Rectal smooth muscle tissue (tissue), 1 donor: ENCODE measurements around the gene ELP4.

ENCODE experiments used
- H3K27ac ChIP-seq: one replicate; pipeline ENCODE4 v1.7.0; 2013; ENCODE audit warnings: low read depth, low read length, inconsistent platforms
- H3K27me3 ChIP-seq: one replicate; pipeline ENCODE4 v1.7.0; 2013; ENCODE audit warnings: low read length; ENCODE audit not compliant: control insufficient read depth, insufficient read depth
- H3K36me3 ChIP-seq: one replicate; pipeline ENCODE4 v1.7.0; 2013; ENCODE audit warnings: low read length; ENCODE audit not compliant: control insufficient read depth, insufficient read depth
- H3K4me1 ChIP-seq: one replicate; pipeline ENCODE4 v1.7.0; 2013; ENCODE audit warnings: low read length; ENCODE audit not compliant: control insufficient read depth, insufficient read depth
- H3K4me3 ChIP-seq: one replicate; pipeline ENCODE4 v1.7.0; 2013; ENCODE audit warnings: low read length
- H3K9ac ChIP-seq: one replicate; pipeline ENCODE4 v1.7.0; 2013; ENCODE audit warnings: low read length

Gene ELP4

GRCh38 chr11:31620434-31620833, 110.9 kb downstream of the ELP4 start:
- no peaks in the 10 kb centered on the region for H3K36me3 ChIP-seq
- no peak overlapping the region for H3K27ac ChIP-seq
- H3K4me3 ChIP-seq, result no peak overlapping the region
- no peaks in the 10 kb centered on the region for H3K27me3 ChIP-seq
- H3K9ac ChIP-seq, result no peak overlapping the region
- H3K4me1 ChIP-seq, result no peaks in the 10 kb centered on the region

GRCh38 chr11:31625868-31626267, 116.3 kb downstream of the ELP4 start:
- no peak overlapping the region for H3K9ac ChIP-seq
- no peaks in the 10 kb centered on the region for H3K27me3 ChIP-seq
- no peak overlapping the region for H3K27ac ChIP-seq
- H3K4me1 ChIP-seq, result no peaks in the 10 kb centered on the region
- no peaks in the 10 kb centered on the region for H3K36me3 ChIP-seq
- no peak overlapping the region for H3K4me3 ChIP-seq

GRCh38 chr11:31628111-31628510, 118.5 kb downstream of the ELP4 start:
- no peaks in the 10 kb centered on the region for H3K27me3 ChIP-seq
- H3K9ac ChIP-seq, result no peak overlapping the region
- H3K4me3 ChIP-seq, result no peak overlapping the region
- H3K4me1 ChIP-seq, result no peaks in the 10 kb centered on the region
- H3K36me3 ChIP-seq, result no peaks in the 10 kb centered on the region
- H3K27ac ChIP-seq, result no peak overlapping the region

GRCh38 chr11:31636983-31637382, 127.4 kb downstream of the ELP4 start:
- no peak overlapping the region for H3K4me3 ChIP-seq
- no peak overlapping the region for H3K9ac ChIP-seq
- no peaks in the 10 kb centered on the region for H3K27me3 ChIP-seq
- H3K36me3 ChIP-seq, result no peaks in the 10 kb centered on the region
- H3K4me1 ChIP-seq, result no peaks in the 10 kb centered on the region
- no peak overlapping the region for H3K27ac ChIP-seq

- Histone ChIP-seq H3K27ac (no peak overlapping the region), H3K4me3 (no peak overlapping the region), H3K27me3 (no peaks in the 10 kb centered on the region), H3K36me3 (no peaks in the 10 kb centered on the region), H3K9ac (no peak overlapping the region), H3K4me1 (no peaks in the 10 kb centered on the region)
These were observed 131.0 kb downstream of the ELP4 start for GRCh38 chr11:31640611-31641010.

GRCh38 chr11:31641477-31642062, 132.0 kb downstream of the ELP4 start:
- peaks cover 2% of the 10 kb centered on the region for H3K4me1 ChIP-seq
- H3K27ac ChIP-seq, result no peak overlapping the region
- H3K4me3 ChIP-seq, result no peak overlapping the region
- no peak overlapping the region for H3K9ac ChIP-seq
- H3K27me3 ChIP-seq, result no peaks in the 10 kb centered on the region
- H3K36me3 ChIP-seq, result no peaks in the 10 kb centered on the region

GRCh38 chr11:31643857-31644256, 134.3 kb downstream of the ELP4 start:
- Histone ChIP-seq H3K9ac (no peak overlapping the region), H3K4me3 (no peak overlapping the region), H3K4me1 (peaks cover 2% of the 10 kb centered on the region), H3K36me3 (no peaks in the 10 kb centered on the region), H3K27ac (no peak overlapping the region), H3K27me3 (no peaks in the 10 kb centered on the region)

- H3K27me3 ChIP-seq, result no peaks in the 10 kb centered on the region
- H3K27ac ChIP-seq, result no peak overlapping the region
- H3K4me1 ChIP-seq, result peaks cover 2% of the 10 kb centered on the region
- no peak overlapping the region for H3K4me3 ChIP-seq
- H3K9ac ChIP-seq, result no peak overlapping the region
- no peaks in the 10 kb centered on the region for H3K36me3 ChIP-seq
These were observed 136.2 kb downstream of the ELP4 start for GRCh38 chr11:31645747-31646146.

- Histone ChIP-seq H3K27me3 (no peaks in the 10 kb centered on the region), H3K4me1 (peaks cover 2% of the 10 kb centered on the region), H3K9ac (no peak overlapping the region), H3K4me3 (no peak overlapping the region), H3K27ac (no peak overlapping the region), H3K36me3 (no peaks in the 10 kb centered on the region)
These were observed 136.6 kb downstream of the ELP4 start for GRCh38 chr11:31646216-31646615.

GRCh38 chr11:31649129-31649966, 139.8 kb downstream of the ELP4 start:
- H3K4me3 ChIP-seq, result no peak overlapping the region
- H3K4me1 ChIP-seq, result peaks cover 2% of the 10 kb centered on the region
- H3K27me3 ChIP-seq, result no peaks in the 10 kb centered on the region
- H3K27ac ChIP-seq, result no peak overlapping the region
- H3K9ac ChIP-seq, result no peak overlapping the region
- H3K36me3 ChIP-seq, result no peaks in the 10 kb centered on the region

GRCh38 chr11:31651208-31651607, 141.6 kb downstream of the ELP4 start:
- no peak overlapping the region for H3K27ac ChIP-seq
- no peaks in the 10 kb centered on the region for H3K4me1 ChIP-seq
- no peak overlapping the region for H3K4me3 ChIP-seq
- H3K36me3 ChIP-seq, result no peaks in the 10 kb centered on the region
- H3K9ac ChIP-seq, result no peak overlapping the region
- no peaks in the 10 kb centered on the region for H3K27me3 ChIP-seq

GRCh38 chr11:31651822-31652221, 142.3 kb downstream of the ELP4 start:
- no peak overlapping the region for H3K9ac ChIP-seq
- H3K4me1 ChIP-seq, result no peaks in the 10 kb centered on the region
- H3K36me3 ChIP-seq, result no peaks in the 10 kb centered on the region
- no peak overlapping the region for H3K27ac ChIP-seq
- H3K4me3 ChIP-seq, result no peak overlapping the region
- H3K27me3 ChIP-seq, result no peaks in the 10 kb centered on the region

- Histone ChIP-seq H3K27me3 (no peaks in the 10 kb centered on the region), H3K4me1 (no peaks in the 10 kb centered on the region), H3K27ac (no peak overlapping the region), H3K9ac (no peak overlapping the region), H3K4me3 (no peak overlapping the region), H3K36me3 (no peaks in the 10 kb centered on the region)
These were observed 143.0 kb downstream of the ELP4 start for GRCh38 chr11:31652528-31652927.
